ENCODE results near the gene ZPBP. TPM values are rescaled to one million over a fixed set of nuclear protein-coding genes. Genes with fewer than 3 reads are reported as not detected.

The ZPBP gene
- total and polyA plus RNA-seq, 2 of the 4 experiments (the other 2 are of a cell fraction), result not detected

DNA sequence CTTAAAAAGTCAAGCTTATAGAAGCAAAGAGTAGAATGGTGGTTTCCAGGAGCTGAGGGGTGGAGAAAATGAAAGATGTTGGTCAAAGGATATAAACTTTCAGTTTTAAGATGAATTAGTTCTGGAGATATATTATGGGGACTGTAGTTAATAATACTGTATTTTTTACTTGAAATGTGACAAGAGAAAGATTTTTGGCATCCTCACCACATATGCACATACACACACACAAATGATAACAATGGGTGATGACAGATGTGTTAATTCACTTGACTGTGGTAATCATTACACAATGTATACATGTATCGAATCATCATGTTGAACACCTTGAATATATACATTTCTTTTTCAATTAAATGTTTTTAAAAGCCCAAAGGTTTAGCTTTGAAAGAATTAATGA is 32.7 kb upstream of the ZPBP start:
- WGBS, 2 experiments (ENCODE audit: extremely low coverage in 2 of 2, insufficient read length in 1 of 2), result no CpG with 5 or more reads among the region's 1 CpG
- intact Hi-C loops (cut with micrococcal nuclease), result no loop called here
- TF ChIP-seq, protein P1, sequence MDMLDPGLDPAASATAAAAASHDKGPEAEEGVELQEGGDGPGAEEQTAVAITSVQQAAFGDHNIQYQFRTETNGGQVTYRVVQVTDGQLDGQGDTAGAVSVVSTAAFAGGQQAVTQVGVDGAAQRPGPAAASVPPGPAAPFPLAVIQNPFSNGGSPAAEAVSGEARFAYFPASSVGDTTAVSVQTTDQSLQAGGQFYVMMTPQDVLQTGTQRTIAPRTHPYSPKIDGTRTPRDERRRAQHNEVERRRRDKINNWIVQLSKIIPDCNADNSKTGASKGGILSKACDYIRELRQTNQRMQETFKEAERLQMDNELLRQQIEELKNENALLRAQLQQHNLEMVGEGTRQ (IDR thresholded peaks at IDR 0.05; ENCODE audit: low read depth, low read length), result no peak
- TF ChIP-seq RFX5 (IDR thresholded peaks at IDR 0.05; ENCODE audit: low read depth, low read length), result no peak
- TF ChIP-seq BHLHE40 (IDR thresholded peaks at IDR 0.05; ENCODE audit: low read depth, low read length), result no peak
- TF ChIP-seq RAD21 (IDR thresholded peaks at IDR 0.05; ENCODE audit: low read length), result no peak
- TF ChIP-seq RCOR1 (IDR thresholded peaks at IDR 0.05; ENCODE audit: insufficient replicate concordance, low read length), result no peak
- no peak for TF ChIP-seq FOS (IDR thresholded peaks at IDR 0.05; ENCODE audit: low read depth, low read length)
- TF ChIP-seq POLR2A (IDR thresholded peaks at IDR 0.05; ENCODE audit: low read depth, low read length), result no peak

More for the DNA sequence above, 32.7 kb upstream of the ZPBP start:
- Histone ChIP-seq H4K5ac (ENCODE audit: low read depth, low read length) (no peak overlapping the region), H3K14ac (replicated peaks; ENCODE audit: low read depth, low read length) (no peak overlapping the region), H2AK5ac (ENCODE audit: low read depth, low read length) (no peak overlapping the region), H2BK5ac (ENCODE audit: low read depth, low read length, poor library complexity, severe bottlenecking) (no peak overlapping the region), H3K79me1 (ENCODE audit: low read depth in 1 of 2, low read length in 2 of 2) (no peaks in the 10 kb centered on the region), H3K4me1 (ENCODE audit: control insufficient read depth, insufficient read depth, low read length) (no peaks in the 10 kb centered on the region), H4K91ac (ENCODE audit: insufficient read depth, low read depth, low read length) (no peak overlapping the region), H3K23ac (ENCODE audit: low read depth, low read length) (no peak overlapping the region), H4K20me1 (ENCODE audit: insufficient read depth, low read length) (no peaks in the 10 kb centered on the region), H2BK15ac (ENCODE audit: low read depth, low read length) (no peak overlapping the region), H3K27me3 (ENCODE audit: control insufficient read depth, insufficient read depth, low read length) (no peaks in the 10 kb centered on the region), H3K9me1 (ENCODE audit: insufficient read depth, low read length) (no peaks in the 10 kb centered on the region), H2BK20ac (ENCODE audit: low read depth, low read length) (no peak overlapping the region), H3K27ac (ENCODE audit: insufficient read depth, low read length) (no peak overlapping the region), H3K36me3 (ENCODE audit: control insufficient read depth, insufficient read depth, low read length) (no peaks in the 10 kb centered on the region), H3K56ac (ENCODE audit: extremely low read depth, insufficient read depth, low read length) (no peak overlapping the region), H3K4me2 (ENCODE audit: low read depth, low read length) (no peak overlapping the region), H2BK120ac (ENCODE audit: low read depth, low read length) (no peak overlapping the region), H4K8ac (ENCODE audit: low read depth in 2 of 2, low read length in 2 of 2) (no peak overlapping the region), H3K18ac (ENCODE audit: low read depth, low read length) (no peak overlapping the region), H3K4me3 (ENCODE audit: insufficient read depth, low read depth, low read length) (no peak overlapping the region), H3K9ac (ENCODE audit: low read depth, low read length) (no peak overlapping the region), H2AFZ (replicated peaks; ENCODE audit: low read length, poor library complexity) (no peak overlapping the region), H3K4ac (ENCODE audit: low read depth, low read length) (no peak overlapping the region), H2AK9ac (replicated peaks; ENCODE audit: low read depth, low read length, poor library complexity) (no peak overlapping the region), H3K9me3 (ENCODE audit: control insufficient read depth, insufficient read depth, low read length) (no peaks in the 10 kb centered on the region)
- no peak for DNase-seq
- POLR2A ChIA-PET (ENCODE audit: unreplicated experiment), result no interaction called here
- in situ Hi-C loops (cut with MboI; ENCODE audit: low sequenced_read_pairs), result loop anchor here (25.0 kb wide), 1 partner anchor 1037 kb away; no protein-coding TSS in a partner anchor
- no TSS peak for BruUV-seq (replicated peaks)
- no peak for ATAC-seq (ENCODE audit: low read depth)
- CTCF ChIA-PET, result no interaction called here
- dilution Hi-C loops (cut with HindIII; ENCODE audit: low sequenced_read_pairs, unreplicated experiment), result no loop called here

All from IMR-90 (cell line).